ENCODE data around the gene ZC3H12C.
"Not testable (repeated sequence)": the region's sequence is repeated elsewhere in the genome, so short reads cannot be mapped to it uniquely, and the experiment has no call there.

The ZC3H12C gene

GRCh38 chr11:110092515-110093406 is at the start of gene ZC3H12C:
Gene ZC3H12C (plus strand): TSS chr11:110093392. CDS start chr11:110093412, 20 bp downstream.
- DNase-seq (ENCODE audit: low read depth in 2 of 2), result peak; percentile 67 to 70

- no peak for DNase-seq (ENCODE audit: low read depth in 2 of 2)
Measured at GRCh38 chr11:110044226-110044968, 48.8 kb upstream of the ZC3H12C start.

GRCh38 chr11:110046775-110047380 is 46.3 kb upstream of the ZC3H12C start:
- no peak for DNase-seq (ENCODE audit: low read depth in 2 of 2)

DNA sequence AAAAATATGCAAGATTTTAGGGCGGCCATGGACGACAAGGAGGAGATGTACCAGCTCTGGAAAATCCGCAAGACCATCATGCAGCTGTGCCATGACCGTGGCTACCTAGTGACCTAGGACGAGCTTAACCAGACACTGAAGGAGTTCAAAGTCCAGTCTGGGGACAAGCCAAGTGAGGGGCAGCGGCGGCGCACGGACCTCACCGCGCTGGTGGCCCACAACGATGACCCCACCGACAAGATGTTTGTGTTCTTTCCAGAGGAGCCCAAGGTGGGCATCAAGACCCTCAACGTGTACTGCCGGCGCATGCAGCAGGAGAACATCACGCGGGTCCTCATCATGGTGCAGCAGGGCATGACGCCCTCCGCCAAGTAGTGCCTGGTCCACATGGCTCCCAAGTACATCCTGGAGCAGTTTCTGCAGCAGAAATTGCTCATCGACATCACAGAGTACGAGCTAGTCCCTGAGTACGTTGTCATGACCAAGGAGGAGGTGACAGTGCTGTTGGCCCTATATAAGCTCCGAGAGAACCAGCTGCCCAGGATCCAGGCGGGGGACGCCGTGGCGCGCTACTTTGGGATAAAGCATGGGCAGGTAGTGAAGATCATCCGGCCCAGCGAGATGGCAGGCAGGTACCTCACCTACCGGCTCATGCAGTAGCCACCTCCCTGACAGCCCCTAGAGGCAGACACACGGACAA is 43.5 kb upstream of the ZC3H12C start:
- DNase-seq (ENCODE audit: low read depth in 2 of 2), result no peak

- DNase-seq (ENCODE audit: low read depth in 2 of 2), result no peak
Measured at GRCh38 chr11:110050201-110050506, 43.0 kb upstream of the ZC3H12C start.

- DNase-seq (ENCODE audit: low read depth in 2 of 2), result no peak
Measured at GRCh38 chr11:110053848-110054414, 39.3 kb upstream of the ZC3H12C start.

DNA sequence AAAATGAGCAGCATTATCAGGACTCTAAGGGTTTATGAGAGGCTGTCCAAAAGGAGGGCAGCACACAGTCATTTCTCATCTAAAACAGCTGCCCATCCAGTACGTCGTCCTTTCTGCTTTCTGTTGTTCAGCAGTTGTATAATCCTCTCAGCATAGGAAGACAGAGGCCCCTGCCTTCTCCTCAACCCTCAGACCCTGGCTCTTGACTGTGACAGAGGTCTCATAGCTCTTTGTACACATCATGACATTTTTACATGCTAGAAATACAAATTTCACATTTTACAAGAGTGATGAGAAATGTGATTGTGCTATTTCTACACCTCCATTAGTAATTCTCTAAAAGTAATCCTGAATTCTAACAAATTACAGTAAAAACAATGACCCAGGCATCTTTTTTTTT is 36.2 kb upstream of the ZC3H12C start:
- DNase-seq (ENCODE audit: low read depth in 2 of 2), result no peak

DNA sequence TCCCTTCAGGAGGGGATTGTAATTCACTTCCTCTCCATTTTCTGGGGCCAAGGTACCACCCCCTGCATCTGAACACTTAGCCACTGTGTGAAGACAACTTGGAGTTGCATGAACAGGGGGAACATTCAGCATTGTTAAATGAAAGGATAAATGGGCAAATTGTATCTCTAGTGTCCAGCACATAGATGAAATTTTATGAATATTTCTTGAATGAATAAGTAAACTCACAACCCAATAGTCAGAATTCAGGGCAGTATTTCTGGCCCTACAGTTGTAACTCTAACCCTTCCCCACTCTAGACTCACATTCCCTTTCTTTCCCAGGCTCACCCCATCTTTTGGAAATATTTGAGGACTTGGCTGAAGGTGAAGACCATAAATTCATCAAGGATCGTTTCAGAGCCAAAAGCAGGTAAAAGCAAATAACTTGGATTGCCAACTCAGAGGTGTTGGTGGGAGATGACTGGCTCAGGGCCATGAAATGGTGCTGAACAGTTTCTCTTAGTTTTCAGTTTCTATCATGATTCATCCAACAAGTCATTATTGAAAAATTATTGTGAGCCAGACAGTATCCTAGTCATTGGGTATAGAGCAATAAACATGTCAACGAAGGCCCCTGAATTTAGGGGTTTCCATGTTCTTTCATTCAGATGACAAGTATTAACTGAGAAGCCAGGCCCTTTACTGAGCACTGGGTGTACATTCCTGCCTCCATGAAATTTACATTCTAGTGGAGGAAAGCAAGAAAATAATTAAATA is 33.3 kb upstream of the ZC3H12C start:
- peak in 1 of 2 experiments; percentile 49 for DNase-seq (ENCODE audit: low read depth in 2 of 2)

DNA sequence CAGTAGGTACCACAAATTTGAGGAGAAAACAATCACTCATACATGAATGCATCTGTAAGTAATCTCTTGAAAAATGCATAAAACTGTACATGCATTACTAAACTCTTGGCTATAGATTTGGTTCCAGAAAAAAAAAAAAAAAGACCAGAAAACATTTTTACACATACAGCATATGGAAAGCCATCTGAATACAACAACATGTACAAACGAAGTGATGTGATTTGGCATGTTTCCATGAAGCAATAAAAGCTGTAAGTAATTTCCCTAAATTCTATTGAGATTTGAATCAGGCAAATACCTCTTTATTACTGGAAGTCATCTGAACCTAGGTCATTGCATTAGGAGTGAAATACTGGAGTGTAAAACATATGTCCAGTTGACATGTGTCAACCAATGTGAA is 31.9 kb upstream of the ZC3H12C start:
- DNase-seq (ENCODE audit: low read depth in 2 of 2), result peak in 1 of 2 experiments; percentile 38

DNA sequence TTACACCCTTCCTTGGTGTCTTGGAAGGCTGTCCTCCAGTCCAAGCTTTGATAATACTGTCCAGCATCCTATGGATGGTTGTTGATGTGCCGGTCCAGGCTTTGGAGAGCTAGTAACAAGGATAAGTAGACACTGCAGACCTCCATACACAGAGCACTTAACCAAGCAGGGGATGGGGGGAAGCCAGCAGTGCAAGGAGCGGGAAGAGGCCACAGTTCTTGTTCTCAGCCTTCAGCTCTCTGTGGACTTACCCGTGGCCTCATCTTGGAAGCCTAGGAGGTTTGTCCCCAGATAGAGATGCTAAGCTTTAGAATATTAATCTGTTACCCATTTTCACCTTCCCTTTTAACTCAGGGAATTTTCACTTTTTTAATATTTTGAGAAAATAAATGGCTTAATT is 30.9 kb upstream of the ZC3H12C start:
- DNase-seq (ENCODE audit: low read depth in 2 of 2), result no peak

GRCh38 chr11:110065189-110065588 is 28.0 kb upstream of the ZC3H12C start:
- DNase-seq (ENCODE audit: low read depth in 2 of 2), result no peak

DNA sequence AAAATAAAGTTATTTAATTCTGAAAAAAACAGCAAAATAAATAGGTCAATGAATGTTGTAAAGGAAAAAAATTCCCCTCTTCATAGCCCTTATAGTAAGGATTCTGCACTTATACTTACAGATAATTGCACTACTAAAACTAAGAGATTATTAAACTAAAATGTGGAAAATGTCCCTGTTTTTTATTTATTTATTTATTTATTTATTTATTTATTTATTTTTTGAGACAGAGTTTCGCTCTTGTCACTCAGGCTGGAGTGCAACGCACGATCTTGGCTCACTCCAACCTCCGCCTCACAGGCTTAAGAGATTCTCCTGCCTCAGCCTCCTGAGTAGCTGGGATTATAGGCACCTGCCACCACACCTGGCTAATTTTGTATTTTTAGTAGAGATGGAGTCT is 25.2 kb upstream of the ZC3H12C start:
- DNase-seq (ENCODE audit: low read depth in 2 of 2), result not testable (repeated sequence)

DNA sequence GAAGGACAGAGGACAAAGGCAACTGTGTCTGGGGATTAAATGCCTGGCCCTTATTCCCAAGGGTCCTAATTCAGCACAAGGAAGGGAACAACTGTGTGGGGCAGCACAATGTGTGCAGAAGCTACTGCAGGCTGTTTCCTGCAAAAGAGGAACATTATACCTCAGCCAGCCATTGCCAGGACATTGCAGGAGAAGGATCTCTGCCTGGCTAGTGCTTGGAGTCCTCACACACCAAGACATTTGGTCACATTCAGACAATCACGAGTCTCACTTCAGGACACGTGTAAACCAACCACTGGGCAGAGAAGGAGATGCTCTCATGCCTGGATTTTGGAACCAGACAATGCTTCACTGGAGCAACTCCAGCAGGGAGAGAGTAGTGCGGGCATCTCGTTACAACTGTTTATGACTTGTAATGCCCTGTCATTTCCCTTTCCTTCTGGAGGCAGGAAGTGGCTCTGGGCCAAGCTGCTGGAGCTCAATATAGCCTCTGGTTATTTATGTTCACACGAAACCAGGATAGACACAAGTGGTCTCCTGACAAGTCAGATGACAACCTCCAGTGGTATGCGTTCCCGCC is 23.9 kb upstream of the ZC3H12C start:
- DNase-seq (ENCODE audit: low read depth in 2 of 2), result peak; percentile 45 to 46

DNA sequence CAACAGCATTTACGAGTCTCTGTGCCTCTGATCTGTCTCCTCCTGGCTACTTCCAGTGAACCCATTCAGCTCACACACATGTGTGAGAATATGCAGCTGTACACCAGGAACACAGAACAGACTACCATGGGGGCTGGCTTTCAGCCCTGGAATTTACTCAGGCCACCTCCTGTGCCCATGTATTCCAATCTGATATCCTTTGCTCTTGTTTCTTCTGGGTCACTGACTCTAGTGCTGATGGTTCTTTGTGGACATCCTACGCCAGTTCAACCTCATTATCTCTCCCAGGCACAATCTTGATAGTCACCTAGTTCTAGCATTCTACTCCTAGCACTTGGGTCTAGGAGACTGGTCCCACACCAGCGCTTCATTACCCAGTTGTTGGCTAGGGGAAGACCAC is 23.0 kb upstream of the ZC3H12C start:
- no peak for DNase-seq (ENCODE audit: low read depth in 2 of 2)

DNA sequence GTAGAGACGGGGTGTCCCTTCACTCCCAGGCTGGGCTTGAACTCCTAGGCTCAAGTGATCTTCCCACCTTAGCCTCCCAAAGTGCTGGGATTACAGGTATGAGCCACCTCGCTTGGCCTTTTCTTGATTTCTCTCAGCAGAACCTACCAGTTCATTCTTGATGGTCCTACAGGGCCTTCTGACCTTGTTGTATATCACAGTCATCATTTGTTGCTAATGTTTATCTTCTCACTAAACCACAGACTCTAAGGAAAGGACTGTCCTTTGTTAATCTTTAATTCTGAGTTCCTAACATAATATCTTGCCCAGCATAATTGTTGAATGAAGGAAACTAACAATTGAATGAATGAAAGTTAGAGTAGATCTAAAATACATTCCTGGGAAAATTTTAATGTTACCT is 22.0 kb upstream of the ZC3H12C start:
- DNase-seq (ENCODE audit: low read depth in 2 of 2), result no peak

DNA sequence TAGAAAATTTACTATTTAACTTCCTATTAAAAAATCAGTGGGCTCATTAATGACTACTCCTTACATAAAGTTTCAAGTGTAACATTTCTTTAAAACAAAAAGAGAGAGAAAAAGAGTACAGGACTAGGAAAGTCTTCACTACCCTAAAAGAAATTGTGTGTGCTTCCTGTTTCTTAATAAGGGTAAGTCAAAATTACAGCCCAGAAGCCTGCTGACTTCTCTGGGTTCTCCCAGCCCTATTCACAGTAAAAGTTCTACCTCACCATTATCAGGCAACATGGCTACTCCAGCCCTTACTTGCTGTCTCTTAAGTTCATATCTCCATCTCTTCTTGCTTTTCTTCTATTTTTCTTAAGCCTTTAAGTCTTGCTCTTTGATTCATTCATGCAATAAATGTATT is 20.3 kb upstream of the ZC3H12C start:
- no peak for DNase-seq (ENCODE audit: low read depth in 2 of 2)

- no peak for DNase-seq (ENCODE audit: low read depth in 2 of 2)
Measured at GRCh38 chr11:110074499-110074898, 18.7 kb upstream of the ZC3H12C start.

DNA sequence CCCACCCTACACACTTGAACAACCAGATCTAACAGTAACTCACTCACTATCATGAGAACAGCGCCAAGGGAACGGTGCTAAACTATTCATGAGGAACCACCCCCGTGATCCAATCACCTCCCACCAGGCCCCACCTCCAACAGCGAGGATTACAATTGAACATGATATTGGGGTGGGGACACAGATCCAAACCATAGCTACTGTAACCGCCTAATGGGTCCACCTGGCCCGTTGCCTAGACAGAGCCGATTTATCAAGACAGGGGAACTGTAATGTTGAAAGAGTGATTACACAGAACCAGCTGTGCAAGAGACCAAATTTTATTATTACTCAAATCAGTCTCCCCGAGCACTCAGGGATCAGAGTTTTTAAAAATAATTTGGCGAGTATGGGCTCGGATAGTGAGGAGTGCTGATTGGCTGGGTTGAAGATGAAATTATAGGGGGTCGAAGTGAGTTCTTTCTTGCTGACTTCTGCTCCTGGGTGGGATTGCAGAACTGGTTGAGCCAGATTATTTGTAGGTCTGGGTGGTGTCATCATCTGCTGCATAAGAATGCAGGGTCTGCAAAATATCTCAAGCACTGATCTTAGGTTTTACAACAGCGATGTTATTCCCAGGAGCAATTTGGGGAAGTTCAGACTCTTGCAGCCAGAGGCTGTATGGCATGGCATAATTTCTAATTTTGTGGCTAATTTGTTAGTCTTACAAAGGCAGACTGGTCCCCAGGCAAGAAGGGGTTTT is 17.9 kb upstream of the ZC3H12C start:
- peak in 1 of 2 experiments; percentile 31 for DNase-seq (ENCODE audit: low read depth in 2 of 2)

DNA sequence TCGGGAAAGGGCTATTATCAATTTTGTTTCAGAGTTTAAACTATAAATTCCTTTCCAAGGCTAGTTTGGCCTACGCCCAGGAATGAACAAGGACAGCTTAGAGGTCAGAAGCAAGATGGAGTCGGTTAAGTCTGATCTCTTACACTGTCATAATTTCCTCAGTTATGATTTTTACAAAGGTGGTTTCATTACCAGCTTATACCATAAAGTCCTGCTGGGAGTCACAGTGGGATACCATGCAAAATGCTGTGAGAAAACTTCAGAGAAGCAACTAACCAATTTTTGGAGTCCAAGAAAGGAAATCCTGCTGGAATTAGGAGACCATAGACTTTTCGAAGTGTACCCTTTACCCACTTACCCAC is 17.4 kb upstream of the ZC3H12C start:
- DNase-seq (ENCODE audit: low read depth in 2 of 2), result no peak

All from fibroblast of skin of left quadriceps (primary cell).